ENCODE results near the gene PLEKHG3.

Gene PLEKHG3

DNA sequence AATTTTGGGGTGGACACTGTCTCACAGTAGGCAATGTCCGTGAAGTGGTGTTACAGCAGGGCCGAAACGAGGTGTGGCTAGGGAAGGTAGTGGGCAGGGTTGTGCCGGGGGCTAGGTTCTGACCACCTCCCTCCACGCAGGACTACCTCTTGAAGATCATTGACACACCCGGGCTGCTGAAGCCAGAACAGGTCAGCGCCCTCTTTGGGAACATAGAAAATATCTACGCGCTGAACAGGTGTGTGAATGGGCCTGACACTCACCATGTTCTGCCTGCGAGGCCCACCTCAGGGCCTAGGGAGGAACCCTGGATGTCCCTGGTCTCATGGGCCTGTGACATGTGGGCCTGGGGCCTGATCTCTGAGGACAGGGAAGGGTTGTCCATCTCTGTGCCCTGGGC is 24.6 kb downstream of the PLEKHG3 start:
- no peak for DNase-seq

GRCh38 chr14:64729386-64730060 is 25.3 kb downstream of the PLEKHG3 start:
- no peak for DNase-seq

DNA sequence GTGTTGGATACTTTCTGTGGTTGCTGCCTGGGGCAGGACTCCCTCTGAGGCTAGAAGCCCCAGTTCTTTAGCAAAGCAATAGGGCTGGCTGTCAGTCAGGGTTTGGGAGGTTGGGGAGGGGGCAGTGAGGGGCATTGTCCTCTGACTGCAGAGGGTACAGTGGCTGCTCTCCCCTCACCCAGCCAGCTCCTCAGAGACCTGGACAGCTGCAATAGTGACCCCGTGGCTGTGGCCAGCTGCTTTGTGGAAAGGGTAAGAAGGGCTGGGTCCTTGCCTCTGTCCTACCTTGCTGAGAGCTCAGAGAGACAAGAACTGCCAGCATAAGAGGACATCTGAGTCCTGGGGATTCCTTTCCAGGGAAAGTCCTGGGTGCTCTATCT is 25.8 kb downstream of the PLEKHG3 start:
- DNase-seq, result no peak

DNA sequence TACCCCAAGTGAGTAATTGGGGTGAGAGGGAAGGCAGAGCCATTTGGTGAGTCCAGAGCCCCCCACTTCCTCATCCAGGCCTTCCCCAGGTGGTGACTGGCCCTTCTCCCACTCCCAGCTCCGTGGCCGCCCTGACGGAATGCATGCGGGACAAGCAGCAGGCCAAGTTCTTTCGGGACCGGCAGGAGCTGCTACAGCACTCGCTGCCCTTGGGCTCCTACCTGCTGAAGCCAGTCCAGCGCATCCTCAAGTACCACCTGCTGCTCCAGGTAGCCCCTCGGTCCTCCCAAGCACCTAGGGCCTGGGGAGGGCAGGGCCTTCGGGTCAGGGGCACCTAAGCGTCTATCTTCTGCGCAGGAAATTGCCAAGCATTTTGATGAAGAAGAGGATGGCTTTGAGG is 26.5 kb downstream of the PLEKHG3 start:
- DNase-seq, result no peak

GRCh38 chr14:64731141-64731581 is 26.9 kb downstream of the PLEKHG3 start:
- no peak for DNase-seq

DNA sequence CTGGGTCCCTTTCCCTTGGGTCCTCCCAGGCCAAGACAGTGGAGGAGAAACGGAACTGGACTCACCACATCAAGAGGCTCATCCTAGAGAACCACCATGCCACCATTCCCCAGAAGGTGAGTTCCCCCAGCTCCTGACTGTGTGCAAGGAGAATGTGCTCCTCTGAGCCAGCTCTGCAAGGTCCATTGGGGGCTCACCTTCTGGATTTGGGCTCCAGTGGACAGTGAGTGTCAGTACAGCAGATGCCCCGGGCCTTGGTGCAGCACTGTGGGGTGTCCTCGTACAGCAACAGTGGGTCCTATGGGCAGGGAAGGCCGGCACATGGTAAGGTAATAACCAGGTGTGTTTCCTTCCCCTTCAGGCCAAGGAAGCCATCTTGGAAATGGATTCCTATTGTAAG is 27.8 kb downstream of the PLEKHG3 start:
- DNase-seq, result no peak

DNA sequence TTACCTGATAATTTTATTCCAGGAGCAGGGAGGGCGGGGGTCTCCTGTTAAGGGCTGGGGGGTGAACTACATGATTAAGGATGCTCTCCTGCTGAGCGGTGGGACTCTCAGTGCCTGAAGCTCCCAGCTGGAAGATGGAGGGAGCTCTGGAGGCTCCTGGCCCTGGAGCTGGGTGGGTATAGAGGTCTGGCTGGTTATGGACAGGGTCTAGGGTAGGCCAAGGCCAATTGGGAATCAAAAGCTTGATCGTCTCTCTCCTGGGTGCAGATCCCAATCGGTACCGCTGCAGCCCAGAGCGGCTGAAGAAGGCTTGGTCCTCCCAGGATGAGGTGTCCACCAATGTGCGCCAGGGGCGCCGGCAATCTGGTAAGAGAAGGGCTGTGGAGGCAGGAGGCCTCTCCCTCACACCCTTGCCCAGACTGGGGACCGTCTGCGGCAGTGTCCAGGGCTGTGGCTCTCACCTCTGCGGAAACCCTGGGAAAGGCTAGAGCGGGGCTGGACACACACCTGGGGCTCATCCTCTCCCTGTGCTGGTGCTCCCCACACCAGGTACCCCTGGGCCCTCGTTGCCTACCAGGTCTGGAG is 28.4 kb downstream of the PLEKHG3 start:
- no peak for DNase-seq

GRCh38 chr14:64733321-64733720 is 29.1 kb downstream of the PLEKHG3 start:
- DNase-seq, result no peak

DNA sequence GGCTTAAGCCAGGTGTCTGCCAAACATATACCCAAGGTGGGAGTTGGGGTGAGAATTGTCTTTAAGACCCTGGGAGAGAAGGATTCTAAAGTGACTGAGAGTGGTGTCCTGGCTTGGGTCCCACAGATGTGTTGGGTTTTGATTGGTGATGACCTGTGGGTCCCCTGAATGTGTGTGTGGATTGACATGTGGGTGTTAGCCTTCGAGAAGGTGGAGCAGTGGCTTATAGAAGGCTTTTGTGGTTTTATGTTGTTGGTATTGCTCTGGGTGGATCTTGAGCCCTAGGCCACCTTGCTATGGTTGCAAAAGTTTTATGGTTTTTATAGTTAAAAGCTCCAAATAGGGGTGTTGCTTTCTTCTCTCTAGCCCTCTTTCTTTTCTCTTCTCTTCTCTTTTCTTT is 29.7 kb downstream of the PLEKHG3 start:
- no peak for DNase-seq

- no peak for DNase-seq
These were observed 30.8 kb downstream of the PLEKHG3 start for GRCh38 chr14:64734990-64735389.

GRCh38 chr14:64736271-64737169 is 32.3 kb downstream of the PLEKHG3 start:
- peak in 1 of 2 experiments; percentile 40 for DNase-seq

- no peak for DNase-seq
These were observed 33.4 kb downstream of the PLEKHG3 start for GRCh38 chr14:64737391-64738280.

GRCh38 chr14:64738281-64738804 is 34.1 kb downstream of the PLEKHG3 start:
- no peak for DNase-seq

- no peak for DNase-seq
These were observed 37.0 kb downstream of the PLEKHG3 start for GRCh38 chr14:64741200-64741599.

GRCh38 chr14:64741961-64742360 is 37.7 kb downstream of the PLEKHG3 start:
- no peak for DNase-seq

GRCh38 chr14:64743061-64743460 is 38.8 kb downstream of the PLEKHG3 start:
- no peak for DNase-seq

DNA sequence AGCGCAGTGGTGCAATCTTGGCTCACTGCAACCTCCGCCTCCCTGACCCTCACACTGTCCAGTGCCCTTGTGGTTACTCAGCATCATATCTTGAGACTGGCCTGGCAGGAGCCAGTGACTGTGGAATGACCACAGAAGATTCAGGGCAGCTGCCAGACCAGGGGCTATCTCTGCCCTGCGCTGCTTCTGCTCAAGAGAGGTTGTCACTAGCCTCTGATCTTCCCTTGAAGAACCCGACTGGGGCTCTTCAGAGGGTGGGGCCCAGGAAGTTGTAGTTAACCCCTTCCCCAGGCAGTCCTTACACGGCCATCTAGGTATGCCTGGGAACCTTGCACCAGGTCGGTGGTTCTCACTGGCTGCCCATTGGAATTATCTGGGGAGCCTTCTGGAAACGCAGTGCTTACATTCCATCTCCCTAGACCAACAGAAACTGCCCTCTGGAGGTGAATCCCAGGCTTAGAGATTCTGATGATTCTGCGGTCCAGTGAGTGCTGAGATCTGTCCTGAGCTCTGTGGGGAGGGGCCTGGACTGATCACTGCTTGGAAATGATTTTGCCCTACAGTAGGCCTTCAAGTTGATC is 41.4 kb downstream of the PLEKHG3 start:
- DNase-seq, result no peak

DNA sequence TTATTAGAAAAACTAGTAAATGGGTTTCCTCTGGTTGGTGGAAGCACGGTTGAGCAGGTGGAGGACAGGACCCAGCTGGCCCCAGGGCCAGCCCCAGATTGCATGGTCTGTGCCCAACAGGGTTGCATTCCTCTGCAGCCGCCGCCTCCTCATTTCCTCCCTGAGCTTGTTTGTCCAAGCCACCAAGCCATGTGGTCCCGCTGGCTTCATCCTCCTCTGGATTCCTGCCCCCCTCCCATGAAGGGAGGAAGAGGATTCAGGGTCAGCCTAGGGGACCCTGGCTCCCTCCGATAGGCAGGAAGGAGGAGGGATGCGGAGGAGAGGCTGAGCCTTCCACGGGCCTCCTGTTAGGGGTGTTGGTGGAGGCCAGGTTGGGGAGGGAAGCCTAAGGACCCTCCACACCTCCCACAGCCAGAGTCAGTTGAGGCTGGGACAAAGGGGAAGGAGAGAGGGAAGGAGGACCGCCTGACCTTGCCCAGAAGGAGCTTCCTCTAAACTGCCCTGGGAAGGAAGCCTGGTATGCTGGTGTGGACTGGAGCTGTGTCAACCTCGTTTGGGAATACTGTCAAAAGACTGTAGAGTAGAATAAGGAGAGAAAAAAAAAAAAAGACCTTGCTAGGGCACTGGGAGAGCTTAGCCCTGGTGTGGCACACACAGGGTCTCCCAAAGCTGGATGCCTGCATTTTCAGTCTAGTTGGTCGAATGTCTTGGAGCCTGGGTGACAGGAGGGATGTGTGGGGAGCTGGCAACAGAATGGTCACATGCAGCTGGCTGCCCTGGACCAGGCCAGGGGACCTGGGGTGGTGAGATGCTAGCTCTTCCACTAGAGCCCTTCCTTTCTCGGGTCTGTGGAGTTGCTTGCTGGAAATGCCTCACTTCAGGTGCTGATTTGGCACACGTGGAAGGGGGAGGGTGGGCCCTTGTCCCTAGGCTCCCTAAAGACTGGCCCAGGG is 42.4 kb downstream of the PLEKHG3 start:
- no peak for DNase-seq

DNA sequence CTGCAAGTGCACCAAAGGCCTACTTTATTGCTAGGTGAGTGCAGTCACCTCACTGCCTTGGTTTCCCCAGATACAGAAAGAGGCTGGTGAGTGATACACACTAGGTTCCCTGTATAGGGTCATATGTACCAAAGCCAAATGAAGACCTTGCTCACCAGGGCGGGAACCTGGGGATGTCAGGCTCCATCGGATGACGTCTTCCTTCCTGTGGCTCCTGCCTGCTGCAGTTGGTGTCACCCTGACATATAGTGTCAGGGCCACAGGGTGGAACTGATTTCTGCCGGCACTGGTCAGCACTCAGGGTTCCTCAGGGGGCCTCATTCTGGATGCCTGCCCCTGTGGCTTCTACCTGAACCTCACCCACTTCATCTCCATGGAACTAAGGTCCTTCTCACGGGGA is 43.1 kb downstream of the PLEKHG3 start:
- no peak for DNase-seq

GRCh38 chr14:64748521-64748920 is 44.3 kb downstream of the PLEKHG3 start:
- no peak for DNase-seq

Measured in NCI-H526 (cell line).